CD4-positive, alpha-beta T cell treated with Interleukin-17A for 4 hours (primary cell): ENCODE measurements around the gene CHIT1.
"Not testable (repeated sequence)": the region's sequence is repeated elsewhere in the genome, so short reads cannot be mapped to it uniquely, and the experiment has no call there.

Experiments
- DNase-seq: peaks from one replicate; pipeline ENCODE4 v3.0.0-alpha.2; 2020; ENCODE audit warnings: mixed read lengths

The CHIT1 gene

DNA sequence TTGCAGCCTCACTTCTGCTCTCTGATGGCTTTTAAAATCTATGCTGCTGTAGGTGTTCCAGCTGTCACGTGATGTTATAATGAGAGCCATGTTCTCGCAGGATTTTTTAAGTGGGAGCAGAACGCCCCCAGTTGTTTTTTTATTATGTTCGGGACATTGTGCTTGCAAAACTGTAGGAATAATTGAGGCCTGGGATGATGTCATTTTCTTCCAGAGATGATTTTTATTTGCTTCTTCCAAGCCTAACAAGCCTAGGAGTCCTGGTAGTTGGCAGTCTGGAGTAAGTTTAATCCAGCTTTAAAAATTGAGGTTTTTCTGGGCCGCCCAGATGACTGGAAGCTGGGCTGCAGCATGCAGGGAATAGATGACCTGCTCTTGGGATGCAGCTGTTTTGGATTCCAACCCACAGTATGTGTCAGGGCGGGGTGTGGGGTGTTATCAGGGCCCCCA, 34.6 kb upstream of the CHIT1 start:
- no peak for DNase-seq

- no peak for DNase-seq
Observed at GRCh38 chr1:203263496-203263895, 34.0 kb upstream of the CHIT1 start.

GRCh38 chr1:203256636-203257035, 27.2 kb upstream of the CHIT1 start:
- DNase-seq: not testable (repeated sequence)

DNA sequence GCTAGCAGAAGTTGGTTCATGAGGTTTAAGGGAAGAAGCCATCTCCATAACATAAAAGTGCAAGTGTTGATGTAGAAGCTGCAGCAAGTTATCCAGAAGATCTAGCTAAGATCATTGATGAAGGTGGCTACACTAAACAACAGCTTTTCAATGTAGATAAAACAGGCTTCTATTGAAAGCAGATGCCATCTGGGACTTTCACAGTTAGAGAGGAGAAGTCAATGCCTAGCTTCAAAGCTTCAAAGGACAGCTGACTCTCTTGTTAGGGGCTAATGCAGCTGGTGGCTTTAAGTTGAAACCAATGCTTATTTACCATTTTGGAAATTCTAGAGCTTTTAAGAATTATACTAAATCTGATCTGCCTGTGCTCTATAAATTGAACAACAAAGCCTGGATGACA, 25.3 kb upstream of the CHIT1 start:
- DNase-seq: not testable (repeated sequence)

DNA sequence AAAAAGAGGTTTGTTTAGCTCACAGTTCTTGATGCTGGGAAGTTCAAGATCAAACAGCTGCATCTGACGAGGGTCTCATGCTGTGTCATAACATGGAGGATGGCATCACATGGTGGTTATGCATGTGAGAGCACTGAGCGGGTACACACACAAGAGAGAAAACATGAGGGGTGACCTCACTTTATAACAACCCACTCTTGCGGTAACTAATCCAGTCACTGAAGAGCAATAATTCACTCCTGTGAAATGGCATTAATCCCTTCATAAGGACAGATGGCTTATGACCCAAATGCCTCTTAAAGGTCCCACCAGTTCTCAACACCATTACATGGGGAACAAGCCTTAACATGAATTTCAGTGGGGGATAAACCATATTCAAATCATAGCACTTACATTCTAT, 23.2 kb upstream of the CHIT1 start:
- DNase-seq: no peak

DNA sequence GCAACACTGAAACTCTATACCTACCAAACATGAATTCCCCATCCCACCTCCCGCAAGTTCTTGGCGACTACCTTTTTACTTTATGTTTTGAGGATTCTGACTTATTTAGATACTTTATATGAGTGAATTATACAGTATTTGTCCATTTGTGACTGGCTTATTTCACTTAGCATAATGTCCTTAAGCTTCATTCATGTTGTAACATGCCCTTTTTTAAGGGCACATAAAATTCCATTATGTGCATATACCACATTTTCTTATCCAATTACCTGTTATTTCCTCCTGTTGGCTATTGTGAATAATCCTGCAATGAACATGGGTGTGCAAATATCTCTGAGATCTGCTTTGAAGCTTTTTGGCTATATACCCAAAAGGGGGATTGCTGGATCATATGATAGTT, 22.0 kb upstream of the CHIT1 start:
- no peak for DNase-seq

GRCh38 chr1:203250911-203251310, 21.4 kb upstream of the CHIT1 start:
- no peak for DNase-seq

DNA sequence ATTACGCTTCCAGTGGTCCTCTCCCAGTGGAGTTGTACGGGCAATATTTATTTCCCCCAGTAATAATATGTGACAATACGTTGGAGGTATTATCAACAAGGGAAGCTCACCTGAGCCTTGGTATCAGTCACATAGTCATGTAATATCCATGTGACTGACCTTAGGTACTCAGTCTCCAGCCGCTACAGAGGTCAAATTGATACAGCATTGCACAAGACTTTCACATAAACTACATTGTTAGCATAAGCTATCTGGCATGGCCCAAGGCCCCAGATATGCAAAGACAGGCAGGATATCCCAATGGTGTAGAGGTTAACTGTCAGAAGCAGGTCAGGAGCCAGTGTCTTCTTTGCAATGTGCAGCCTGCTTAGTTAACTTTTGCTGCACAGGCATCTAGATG, 15.3 kb upstream of the CHIT1 start:
- no peak for DNase-seq

DNA sequence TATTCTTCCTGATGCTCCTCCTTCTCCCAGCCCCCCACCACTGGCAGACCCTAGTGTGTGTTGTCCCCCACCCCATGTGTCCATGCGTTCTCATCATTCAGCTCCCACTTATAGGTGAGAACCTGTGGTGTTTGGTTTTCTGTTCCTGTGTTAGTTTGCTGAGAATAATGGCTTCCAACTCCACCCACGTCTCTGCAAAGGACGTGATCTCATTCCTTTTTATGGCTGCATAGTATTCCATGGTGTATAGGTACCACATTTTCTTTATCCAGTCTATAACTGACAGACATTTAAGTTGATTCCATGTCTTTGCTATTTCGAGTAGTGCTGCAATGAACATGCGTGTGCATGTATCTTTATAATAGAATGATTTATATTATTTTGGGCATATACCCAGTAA, 12.2 kb upstream of the CHIT1 start:
- not testable (repeated sequence) for DNase-seq

- no peak for DNase-seq
Observed at GRCh38 chr1:203239526-203240305, 10.2 kb upstream of the CHIT1 start.

- no peak for DNase-seq
Observed at GRCh38 chr1:203239081-203239480, 9.6 kb upstream of the CHIT1 start.

GRCh38 chr1:203238535-203238934, 9.1 kb upstream of the CHIT1 start:
- no peak for DNase-seq

DNA sequence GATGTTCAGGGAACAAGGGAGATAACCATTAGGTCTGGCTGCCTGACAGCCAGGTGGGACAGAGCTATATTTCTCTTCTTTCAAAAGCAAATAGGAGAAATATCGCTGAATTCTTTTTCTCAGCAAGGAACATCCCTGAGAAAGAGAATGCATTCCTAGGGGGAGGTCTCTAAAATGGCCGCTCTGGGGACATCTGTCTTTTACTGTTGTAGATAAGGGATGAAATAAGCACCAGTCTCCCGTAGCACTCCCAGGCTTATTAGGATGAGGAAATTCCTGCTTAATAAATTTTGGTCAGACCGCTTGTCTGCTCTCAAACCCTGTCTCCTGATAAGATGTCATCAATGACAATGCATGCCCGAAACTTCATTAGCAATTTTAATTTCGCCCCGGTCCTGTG, 5.4 kb upstream of the CHIT1 start:
- DNase-seq: not testable (repeated sequence)

- no peak for DNase-seq
Observed at GRCh38 chr1:203228670-203229069, 803 bp downstream of the CHIT1 start.

DNA sequence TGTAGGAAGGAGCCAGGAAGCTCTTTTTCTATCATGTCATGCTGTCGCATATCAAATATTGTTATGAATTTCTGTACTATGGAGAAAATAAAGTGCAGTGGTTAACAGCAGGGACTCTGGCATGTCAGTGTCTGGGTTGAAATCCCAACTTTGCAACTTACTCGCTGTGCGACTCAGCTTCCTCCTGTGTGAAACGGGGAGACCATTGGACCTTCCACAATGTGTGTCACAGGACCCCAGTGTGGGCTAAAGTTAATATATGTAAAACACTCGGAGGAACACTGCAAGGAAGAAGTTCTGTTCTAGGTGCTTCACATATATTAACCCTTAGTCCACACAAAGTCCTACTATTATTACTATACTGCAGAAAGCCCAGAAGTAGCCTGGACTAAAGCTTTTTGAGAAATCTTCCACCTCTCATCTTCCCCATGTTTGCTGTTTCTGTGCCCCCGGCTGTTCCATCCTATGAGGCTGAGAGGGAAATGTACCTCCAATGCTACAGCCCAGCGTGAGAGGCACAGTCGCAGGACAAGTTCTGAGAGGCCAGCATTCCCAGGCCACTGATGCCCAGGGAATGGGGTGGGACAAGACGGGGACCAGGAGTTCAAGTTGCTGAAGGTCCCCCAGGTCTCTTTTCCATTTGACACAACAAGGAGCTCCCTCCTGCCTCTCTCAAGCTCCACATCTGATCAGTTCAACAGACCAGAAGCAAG, 1.9 kb downstream of the CHIT1 start:
- DNase-seq: no peak

- no peak for DNase-seq
Observed at GRCh38 chr1:203225071-203225470, 4.4 kb downstream of the CHIT1 start.

GRCh38 chr1:203223012-203223775, 6.3 kb downstream of the CHIT1 start:
- no peak for DNase-seq

GRCh38 chr1:203219934-203220333, 9.5 kb downstream of the CHIT1 start:
- DNase-seq: no peak

- no peak for DNase-seq
Observed at GRCh38 chr1:203219171-203219570, 10.3 kb downstream of the CHIT1 start.

- DNase-seq: no peak
Observed at GRCh38 chr1:203217668-203218067, 11.8 kb downstream of the CHIT1 start.

- DNase-seq: no peak
Observed at GRCh38 chr1:203217139-203217655, 12.3 kb downstream of the CHIT1 start.

DNA sequence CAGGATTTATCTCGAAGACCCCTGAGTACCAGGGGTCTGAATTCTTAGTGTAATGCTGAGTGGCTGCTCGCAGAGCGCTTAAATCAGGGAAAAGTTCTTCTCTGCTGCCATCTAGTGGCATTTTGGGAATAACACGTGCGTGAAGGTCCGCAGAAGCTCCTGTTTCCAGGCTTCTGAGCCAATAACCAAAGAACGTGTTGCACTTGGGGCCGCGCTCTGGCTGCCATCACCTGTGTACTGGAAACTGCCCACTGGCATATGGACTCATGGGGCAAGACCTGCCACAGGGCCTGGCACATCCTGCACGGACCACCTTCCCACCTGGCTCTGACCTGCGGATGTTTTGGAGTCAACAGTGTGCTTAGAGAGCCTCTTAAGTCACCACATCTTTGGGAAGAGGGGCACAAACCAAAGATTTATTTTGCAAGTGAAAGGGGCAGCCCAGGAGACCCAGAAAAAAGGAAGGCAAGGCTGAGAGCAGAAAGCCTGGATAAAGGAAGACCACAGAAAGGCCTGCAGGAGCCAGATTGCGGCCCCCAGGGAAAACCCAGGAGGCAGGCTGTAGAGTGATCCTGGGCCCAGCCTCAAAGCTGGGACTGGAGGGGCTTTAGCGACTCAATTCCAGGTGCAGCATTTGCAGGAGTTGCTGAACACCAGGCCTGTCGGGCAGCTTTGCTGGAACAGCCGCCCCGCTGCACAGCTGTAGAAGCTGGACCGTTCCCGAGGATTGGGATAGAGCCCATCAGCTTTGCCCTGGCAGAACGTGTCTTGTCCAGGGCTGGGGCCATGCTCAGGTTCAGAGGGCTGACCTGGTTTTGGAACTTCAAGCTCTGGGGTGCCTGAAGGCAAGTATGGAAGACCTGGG, 13.0 kb downstream of the CHIT1 start:
- peak; percentile 64 for DNase-seq
